ENCODE results near the gene NCAPH2. TPM values are rescaled to one million over a fixed set of nuclear protein-coding genes. Genes with fewer than 3 reads are reported as not detected.

Gene NCAPH2
- total and polyA plus RNA-seq, 2 experiments from 2014 or later = 50.3 to 59.4 TPM

DNA sequence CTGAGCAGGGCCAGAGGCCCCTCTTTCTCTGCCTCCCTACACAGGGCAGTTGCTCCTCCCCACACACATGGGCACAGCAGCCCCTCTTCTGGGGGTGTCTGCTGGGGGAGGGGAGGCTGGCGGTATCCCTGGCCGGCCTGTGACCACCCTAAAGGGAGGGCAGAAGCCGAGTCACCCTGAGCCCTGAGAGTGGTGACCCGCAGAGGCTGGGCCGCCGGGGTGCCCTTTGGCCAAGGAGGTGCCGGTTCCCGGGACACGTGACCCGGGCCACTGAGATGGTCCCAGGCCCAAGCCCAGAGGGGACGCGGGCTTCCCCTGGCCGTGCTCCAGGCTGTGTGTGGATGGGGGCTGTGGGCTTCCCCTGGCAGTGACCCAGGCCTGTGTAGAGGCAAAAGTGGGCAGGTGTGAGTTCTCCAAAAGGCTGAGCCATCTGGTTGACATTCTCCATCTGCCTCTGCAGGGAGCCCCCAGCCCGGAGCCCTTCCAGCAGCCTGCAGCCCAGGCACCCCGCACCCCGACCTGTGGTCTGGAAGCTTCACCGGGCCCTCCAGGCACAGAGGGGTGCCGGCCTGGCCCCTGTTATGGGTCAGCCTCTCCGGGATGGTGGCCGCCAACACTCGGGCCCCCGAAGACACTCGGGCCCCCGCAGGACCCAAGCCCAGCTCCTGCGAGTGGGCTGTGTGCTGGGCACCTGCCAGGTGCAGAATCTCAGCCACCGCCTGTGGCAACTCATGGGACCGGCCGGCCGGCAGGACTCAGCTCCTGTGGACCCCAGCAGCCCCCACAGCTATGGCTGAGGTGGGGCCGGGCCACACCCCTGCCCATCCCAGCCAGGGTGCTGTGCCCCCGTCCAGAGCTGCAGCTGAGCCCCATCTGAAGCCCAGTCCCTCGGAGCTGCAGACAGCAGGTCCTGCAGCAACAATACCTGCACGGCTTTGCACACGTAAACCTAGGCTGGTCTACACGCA lies 25.6 kb upstream of the NCAPH2 start:
- Histone ChIP-seq H3K4me3 (no peak overlapping the region), H3K9me3 (ENCODE audit: low read depth) (no peaks in the 10 kb centered on the region), H3K27ac (no peak overlapping the region), H3K36me3 (no peaks in the 10 kb centered on the region), H3K4me1 (ENCODE audit: low read depth) (no peaks in the 10 kb centered on the region), H3K27me3 (peaks cover 46% of the 10 kb centered on the region)
- DNase-seq (ENCODE audit: low read depth in 1 of 2, low spot score in 1 of 2) = no peak
- TF ChIP-seq, protein P1, sequence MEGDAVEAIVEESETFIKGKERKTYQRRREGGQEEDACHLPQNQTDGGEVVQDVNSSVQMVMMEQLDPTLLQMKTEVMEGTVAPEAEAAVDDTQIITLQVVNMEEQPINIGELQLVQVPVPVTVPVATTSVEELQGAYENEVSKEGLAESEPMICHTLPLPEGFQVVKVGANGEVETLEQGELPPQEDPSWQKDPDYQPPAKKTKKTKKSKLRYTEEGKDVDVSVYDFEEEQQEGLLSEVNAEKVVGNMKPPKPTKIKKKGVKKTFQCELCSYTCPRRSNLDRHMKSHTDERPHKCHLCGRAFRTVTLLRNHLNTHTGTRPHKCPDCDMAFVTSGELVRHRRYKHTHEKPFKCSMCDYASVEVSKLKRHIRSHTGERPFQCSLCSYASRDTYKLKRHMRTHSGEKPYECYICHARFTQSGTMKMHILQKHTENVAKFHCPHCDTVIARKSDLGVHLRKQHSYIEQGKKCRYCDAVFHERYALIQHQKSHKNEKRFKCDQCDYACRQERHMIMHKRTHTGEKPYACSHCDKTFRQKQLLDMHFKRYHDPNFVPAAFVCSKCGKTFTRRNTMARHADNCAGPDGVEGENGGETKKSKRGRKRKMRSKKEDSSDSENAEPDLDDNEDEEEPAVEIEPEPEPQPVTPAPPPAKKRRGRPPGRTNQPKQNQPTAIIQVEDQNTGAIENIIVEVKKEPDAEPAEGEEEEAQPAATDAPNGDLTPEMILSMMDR (IDR thresholded peaks at IDR 0.05; ENCODE audit: low read depth, low read length) = no peak

DNA sequence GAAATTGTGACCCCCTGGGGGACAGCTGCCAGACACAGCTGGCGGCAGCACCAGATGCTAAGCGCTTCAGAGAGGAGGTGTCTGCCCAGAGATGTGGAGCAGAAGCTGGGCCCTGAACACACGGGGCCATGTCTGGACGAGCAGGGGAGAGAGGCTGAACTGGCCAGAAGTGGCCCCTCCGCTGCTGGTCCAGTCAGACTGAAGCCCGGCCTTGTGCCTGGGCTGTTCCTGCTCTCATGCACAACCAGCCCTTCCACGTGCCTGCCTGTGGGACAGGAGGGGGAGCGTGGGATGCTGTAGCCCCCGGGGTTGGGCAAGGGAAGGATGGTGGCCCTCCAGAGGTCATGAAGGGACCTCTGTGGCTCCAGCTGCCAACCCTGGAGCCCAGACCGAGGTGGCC lies 24.9 kb upstream of the NCAPH2 start:
- no peak for DNase-seq (ENCODE audit: low read depth in 1 of 2, low spot score in 1 of 2)
- Histone ChIP-seq H3K27ac (no peak overlapping the region), H3K9me3 (ENCODE audit: low read depth) (no peaks in the 10 kb centered on the region), H3K36me3 (no peaks in the 10 kb centered on the region), H3K4me3 (no peak overlapping the region), H3K4me1 (ENCODE audit: low read depth) (no peaks in the 10 kb centered on the region), H3K27me3 (peaks cover 46% of the 10 kb centered on the region)
- TF ChIP-seq, protein P1 (IDR thresholded peaks at IDR 0.05; ENCODE audit: low read depth, low read length) = no peak

DNA sequence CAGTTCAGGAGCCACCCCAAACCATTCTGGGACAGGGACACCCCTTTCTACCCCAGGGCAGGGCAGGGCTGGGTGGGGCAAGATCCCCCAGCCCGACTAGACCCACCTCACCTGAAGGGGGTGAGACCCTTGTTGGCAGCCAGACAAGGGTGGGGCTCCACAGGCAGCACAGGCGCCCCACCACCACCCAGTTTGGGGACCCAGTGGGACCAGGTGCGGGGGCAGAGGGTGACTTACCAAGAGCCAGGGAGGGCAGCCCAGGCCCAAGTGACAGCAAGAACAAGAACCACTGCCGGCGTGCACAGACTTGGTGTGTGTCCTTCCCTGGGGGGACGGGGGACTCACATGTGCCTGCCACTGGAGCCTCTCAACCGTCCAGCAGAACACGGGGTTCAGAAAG lies 24.5 kb upstream of the NCAPH2 start:
- TF ChIP-seq, protein P1 (IDR thresholded peaks at IDR 0.05; ENCODE audit: low read depth, low read length) = no peak
- Histone ChIP-seq H3K27me3 (peaks cover 46% of the 10 kb centered on the region), H3K4me3 (no peak overlapping the region)

DNA sequence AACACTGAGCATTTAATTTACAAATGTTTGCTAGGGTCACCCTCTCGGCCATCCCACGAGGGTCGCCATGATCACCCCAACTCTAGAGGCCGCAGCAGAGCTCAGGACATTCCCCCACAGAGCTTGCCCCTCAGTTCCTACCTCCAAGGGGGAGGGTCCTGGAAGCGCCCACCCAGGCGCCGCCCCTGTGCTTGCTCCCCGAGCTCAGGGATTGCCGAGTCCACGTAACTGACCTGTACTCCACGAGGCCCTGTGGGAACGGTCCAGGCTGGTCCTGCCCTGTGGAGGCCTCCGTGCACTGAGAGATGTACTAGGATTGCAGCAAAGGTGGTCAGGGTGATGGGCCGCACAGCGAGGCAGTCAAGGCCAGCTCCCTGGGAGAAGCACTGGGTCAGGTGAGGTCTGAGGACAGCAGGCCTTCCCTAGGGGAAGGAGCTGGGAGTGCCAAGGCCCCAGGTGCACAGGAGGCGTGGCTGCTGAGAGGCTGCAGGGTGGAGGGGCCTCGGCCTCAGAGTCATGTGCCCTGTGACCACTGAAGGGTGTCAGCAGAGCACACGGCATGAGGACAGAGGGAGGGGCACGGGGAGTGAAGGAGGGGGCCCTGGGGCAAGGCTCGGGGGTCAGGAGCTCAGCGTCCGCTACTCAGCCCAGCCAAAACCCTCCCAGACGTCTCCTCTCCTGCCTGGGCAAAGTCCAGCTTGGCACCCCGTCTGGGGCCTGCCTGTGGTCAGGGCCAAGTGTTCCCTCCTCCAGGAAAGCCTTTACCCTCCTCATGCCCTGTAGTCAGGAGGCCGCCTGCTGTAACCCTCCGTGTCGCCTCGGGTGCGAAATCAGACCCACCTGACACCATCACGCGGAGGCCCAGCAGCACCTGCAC lies 23.8 kb upstream of the NCAPH2 start:
- no peak for DNase-seq (ENCODE audit: low read depth in 1 of 2, low spot score in 1 of 2)
- Histone ChIP-seq H3K4me1 (ENCODE audit: low read depth) (no peaks in the 10 kb centered on the region), H3K36me3 (no peaks in the 10 kb centered on the region), H3K4me3 (no peak overlapping the region), H3K27ac (no peak overlapping the region), H3K9me3 (ENCODE audit: low read depth) (no peaks in the 10 kb centered on the region), H3K27me3 (peaks cover 41% of the 10 kb centered on the region)
- TF ChIP-seq, protein P1 (IDR thresholded peaks at IDR 0.05; ENCODE audit: low read depth, low read length) = no peak

More for the DNA sequence above, 24.5 kb upstream of the NCAPH2 start:
- H3K9me3 ChIP-seq (ENCODE audit: low read depth) = no peaks in the 10 kb centered on the region
- H3K27ac ChIP-seq = no peak overlapping the region
- DNase-seq (ENCODE audit: low read depth in 1 of 2, low spot score in 1 of 2) = no peak
- no peaks in the 10 kb centered on the region for H3K36me3 ChIP-seq
- no peaks in the 10 kb centered on the region for H3K4me1 ChIP-seq (ENCODE audit: low read depth)

DNA sequence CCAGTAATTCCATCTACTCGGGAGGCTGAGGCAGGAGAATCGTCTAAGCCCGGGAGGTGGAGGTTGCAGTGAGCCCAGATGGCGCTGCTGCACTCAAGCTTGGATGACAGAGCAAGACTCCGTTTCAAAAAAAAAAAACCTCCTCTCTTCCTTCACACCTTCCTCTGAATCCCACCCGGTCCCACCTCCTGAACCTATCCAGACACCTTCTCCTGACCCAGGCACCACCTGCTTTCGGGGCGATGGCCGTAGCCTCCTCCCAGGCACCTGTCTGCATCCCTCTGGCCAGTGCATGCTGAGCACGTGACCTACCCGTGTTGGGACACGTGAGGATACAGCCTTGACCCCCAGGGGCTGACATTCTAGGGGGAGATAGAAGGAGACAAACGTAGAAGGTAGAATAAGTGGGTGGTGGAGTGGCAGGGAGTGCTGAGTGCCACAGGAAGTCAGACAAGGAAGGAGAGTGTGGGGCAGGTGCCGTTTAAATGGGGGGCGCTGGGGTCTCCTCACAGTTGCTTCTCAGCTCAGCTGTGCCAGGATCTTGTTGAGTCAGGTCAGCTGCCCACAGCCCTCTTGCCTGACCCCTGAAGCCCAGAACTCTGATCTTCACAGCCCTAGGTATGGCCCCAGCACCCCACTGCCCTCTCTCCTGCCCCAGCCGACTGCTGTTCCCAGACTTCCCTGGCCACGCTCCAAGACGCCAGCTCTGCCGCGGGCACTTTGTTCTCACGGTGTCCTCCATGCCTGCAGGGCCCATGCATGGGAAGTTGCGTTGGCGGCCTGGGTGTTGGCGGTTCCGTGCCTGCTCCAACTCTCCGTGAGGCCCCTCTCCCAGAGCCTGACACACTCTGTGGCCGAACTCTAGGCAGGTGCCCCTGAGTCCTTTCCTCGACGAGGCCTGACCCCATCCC lies 22.5 kb upstream of the NCAPH2 start:
- Histone ChIP-seq H3K27ac (no peak overlapping the region), H3K36me3 (no peaks in the 10 kb centered on the region), H3K9me3 (ENCODE audit: low read depth) (no peaks in the 10 kb centered on the region), H3K4me1 (ENCODE audit: low read depth) (no peaks in the 10 kb centered on the region), H3K4me3 (no peak overlapping the region), H3K27me3 (peaks cover 28% of the 10 kb centered on the region)
- TF ChIP-seq, protein P1 (IDR thresholded peaks at IDR 0.05; ENCODE audit: low read depth, low read length) = no peak
- DNase-seq (ENCODE audit: low read depth in 1 of 2, low spot score in 1 of 2) = no peak
